Inferior parietal cortex (tissue), 1 donor: ENCODE measurements around the gene PLA1A.
"Not testable (repeated sequence)": the region's sequence is repeated elsewhere in the genome, so short reads cannot be mapped to it uniquely, and the experiment has no call there.

ENCODE experiments used
- DNase-seq: peaks from one replicate; pipeline ENCODE4 v3.0.0-alpha.2; 2016; ENCODE audit errors: extremely low spot score

Gene PLA1A

DNA sequence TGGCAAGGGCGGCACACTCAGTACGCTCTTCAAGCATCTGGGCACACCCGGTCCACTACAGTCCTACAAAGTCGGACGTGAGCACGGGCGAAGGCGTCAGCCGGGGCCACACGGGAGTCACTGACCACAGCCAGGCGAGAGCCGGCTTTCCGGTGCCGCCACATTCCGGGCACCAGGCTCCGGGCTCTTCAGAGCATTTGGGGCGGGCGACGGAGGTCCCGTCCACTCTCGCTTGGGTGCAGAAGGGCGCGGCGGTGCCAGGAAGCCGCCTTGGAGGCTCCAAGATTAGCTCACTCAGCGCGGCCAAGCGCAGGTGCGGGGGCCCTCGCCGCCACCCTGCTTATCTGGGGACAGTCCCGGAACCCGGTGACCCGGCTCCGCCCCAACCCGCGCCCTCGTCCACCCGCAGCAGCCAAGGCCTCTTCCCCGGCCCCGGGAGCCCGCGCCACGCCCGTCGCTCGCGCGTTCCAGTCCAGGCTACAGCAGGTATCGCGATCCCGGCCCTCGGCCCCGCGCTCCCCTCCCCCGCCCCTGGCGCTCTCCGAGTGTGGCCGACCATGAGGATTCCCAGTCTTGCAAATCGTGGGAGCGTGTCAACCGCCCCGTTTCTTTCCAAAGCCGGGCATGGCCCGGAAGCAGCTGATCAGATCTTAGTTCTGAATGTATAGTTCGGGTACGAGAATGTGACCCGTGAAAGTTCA, 18.2 kb upstream of the PLA1A start, which contains the start of gene ADPRH:
ADPRH (plus strand) TSS at position 127 of the 701 bp plus-strand sequence. CDS start 2,678 bp downstream, outside the sequence.
- no peak for DNase-seq

DNA sequence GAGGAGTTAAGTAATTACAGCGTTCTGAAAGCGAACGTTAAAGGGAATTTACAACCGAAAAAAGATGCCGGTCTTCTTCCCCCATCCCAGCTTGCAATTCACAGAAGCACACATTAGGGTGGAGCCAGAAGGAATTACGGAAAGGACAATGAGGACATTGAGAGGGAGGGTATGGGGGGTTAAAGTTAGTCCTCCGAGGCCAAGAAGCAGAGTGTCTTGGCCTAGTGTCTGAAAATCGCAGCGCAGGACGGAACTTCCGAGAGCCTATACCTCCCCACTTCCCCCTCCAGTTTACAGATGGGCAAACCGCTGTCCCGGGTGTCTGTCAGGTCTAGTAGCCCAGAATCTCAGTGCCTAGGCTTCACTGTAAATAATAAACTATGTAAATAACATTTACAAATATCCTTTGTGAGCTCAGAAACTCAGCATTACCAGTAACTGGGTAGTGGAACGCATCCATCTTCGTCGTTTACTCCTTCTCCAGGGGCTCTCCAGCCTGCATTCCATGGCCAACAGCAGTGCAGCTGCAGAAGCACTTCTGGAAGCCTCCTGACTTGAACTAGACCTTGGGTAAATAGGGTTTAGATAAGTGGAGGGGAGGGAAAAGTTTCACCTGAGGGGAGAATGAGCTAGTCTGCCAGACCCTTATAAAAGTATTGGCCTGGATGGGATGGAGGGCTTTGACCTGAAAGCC, 17.5 kb upstream of the PLA1A start:
- no peak for DNase-seq

DNA sequence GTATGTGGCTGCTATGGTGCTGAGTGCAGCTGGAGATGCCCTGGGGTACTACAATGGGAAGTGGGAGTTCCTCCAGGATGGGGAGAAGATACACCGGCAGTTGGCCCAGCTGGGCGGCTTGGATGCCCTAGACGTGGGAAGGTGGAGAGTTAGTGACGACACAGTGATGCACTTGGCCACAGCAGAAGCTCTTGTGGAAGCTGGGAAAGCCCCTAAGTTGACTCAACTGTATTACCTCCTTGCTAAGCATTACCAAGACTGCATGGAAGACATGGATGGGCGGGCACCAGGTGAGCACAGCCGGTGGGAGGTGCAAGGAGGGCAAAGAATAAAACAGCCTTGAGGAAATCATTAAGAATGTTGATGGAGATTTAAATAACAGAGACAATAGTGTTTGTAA, 15.5 kb upstream of the PLA1A start:
- DNase-seq: no peak

DNA sequence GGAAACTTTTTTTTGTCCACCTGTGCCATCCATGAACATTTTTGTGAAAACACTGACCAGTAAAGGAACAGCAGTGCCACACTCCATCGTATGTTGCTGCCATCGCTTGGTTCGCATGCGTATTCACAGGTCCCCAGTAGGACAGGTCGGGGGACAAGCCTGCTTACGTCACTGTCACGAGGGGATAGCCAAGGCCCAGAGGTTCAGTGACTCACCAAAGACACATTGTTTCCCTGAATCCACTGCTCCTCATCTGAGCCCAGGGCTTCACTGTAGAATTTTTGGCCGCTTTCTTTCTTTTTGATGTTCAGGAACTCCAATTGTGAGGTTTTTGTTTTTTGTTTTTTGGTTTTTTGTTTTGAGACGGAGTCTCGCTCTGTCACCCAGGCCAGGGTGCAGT, 12.5 kb upstream of the PLA1A start:
- no peak for DNase-seq

DNA sequence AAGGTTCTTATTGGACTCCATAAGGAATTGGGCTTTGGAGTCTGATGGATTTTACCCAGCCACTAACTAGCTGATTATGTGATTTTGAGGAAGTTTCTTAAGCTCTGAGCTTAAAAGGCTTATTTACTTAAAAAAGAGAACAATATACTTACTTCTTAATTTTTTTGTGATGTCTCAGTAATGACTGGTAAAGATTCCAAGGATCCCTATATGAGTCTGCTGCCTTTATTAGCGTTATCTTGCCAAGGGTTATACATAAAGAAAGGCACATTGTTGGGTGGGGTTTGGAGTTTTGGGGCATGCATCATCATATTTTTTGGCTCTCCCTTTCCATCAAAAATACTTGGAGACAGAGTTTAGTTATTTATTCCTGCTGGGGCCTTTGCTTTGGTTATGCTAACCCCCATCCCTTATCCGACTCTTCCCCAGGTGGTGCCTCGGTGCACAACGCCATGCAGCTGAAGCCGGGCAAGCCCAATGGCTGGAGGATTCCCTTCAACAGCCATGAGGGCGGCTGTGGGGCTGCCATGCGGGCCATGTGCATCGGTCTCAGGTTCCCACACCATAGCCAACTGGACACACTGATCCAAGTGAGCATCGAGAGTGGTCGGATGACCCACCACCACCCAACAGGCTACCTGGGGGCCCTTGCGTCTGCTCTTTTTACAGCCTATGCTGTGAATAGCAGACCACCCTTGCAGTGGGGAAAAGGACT, 11.7 kb upstream of the PLA1A start:
- DNase-seq: no peak

DNA sequence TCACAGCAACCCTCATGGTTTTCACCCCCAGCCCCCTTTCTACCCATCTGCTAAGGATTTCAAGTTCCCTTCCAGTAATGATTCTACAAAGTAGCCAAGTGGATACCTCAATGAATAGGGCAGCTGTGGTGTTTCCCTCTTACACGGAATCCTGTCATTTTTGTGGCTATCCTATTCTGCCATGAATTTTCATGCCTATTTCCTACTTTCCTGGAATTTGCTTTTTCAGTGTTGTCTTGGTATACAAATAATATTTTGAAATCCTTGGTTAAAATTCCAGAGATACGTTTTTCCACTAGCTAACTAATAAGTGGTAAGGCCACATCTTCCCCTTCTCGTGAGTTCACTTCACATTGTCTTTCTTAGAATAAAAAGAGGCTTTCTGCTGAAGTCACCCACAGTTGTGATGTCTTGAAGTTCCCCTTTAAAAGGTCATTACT, 10.9 kb upstream of the PLA1A start:
- no peak for DNase-seq

DNA sequence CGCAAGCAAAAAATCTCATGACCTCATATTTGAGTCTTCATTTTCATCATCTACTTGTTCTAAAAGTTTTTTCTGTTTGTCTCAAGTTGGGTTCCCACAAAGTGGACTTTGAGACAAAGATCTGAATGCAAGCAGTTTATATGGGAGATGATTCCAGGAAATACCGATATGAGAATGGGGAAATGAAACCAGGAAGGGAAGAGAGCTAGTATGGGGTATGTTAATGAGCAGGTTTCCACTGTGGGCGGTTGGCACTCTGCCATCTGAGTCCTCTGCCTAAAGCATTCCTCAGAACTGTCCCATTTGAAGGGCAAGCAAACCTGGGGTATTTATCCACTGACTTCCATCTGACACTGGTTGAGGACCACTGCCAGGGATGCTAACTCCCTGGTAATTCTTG, 9.6 kb upstream of the PLA1A start:
- no peak for DNase-seq

DNA sequence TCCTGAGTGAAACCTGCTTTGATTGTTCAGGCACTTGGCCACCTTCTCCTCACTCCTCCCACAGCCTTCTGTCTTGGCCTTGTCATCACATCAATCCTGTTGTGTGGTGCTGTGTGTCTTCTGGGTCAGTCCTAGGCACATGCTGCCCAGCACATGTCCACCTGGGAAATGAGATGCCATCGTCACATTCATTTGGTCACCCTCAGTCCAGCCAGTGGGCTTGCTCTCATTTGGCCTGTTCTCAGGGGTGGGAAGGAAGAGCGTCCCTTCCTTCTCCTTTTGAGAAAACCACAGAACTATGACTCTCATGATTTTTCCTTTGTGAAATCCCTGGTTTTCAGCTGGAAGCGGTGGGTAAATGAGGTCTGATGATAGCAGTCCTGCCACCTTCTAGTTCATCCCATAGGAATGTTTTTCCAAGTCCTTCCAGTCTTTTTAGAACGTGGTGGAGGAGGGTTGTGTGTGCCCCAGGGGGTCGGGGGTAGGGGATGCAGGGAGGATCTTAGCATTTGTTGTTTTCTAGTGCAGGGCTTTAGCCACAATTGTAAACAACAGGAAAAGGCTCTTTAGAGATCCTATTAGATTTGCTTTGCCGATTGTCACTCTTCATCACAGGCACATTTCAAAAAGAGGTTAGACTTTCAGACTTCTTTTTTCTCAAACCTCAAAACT, 8.4 kb upstream of the PLA1A start:
- DNase-seq: no peak

DNA sequence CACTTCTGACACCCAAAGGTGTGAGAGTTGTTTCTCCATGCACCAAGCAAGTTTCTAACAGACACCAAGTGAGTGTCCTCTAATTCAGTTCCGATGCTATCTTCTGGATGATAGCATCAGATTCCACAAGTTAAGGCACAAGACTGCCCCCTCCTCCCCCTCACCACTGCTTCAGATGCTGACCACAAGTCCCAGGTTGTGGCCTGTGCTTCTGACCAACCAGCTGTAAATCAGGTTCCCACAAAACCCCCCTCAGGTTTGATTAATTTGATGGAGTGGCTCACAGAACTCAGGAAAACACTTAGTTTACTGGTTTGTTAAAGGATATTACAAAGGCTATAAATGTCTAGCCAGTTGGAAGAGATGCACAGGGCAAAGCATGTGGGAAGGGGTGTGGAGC, 7.0 kb upstream of the PLA1A start:
- no peak for DNase-seq

DNA sequence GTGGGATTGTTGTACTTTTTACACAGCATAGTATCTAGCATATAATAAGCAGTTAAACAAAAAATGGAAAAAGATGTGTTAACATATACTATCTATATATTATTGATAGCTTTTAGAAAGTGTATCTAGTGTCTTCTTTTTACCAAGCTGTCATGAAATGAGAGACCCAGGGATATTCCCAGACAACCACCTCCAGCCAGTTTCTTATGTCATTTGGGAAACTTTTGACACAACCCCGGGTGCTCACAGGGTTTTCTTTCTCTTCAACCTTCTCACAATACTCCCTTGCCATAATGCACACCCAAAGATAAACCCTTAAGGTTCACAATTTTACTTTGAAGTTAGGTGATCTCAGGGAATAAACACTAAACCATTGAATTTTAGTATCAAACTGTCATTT, 4.8 kb upstream of the PLA1A start:
- no peak for DNase-seq

DNA sequence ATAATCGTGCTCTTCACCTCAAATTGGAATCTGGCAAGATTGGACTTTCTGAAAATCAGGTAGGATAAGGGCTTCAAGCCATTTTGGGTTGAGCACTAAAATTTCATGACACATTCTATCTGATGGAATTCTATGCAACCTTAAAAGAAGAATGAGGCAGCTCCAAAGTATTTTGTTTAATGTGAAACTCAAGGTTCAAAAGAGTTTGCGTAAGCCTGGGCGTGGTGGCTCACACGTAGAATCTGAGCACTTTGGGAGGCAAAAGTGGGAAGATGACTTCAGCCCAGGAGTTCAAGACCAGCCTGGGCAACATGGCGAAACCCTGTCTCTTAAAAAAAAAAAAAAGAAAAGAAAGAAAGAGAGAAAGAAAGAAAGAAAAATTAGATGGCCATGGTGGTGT, 3.6 kb upstream of the PLA1A start:
- DNase-seq: no peak

DNA sequence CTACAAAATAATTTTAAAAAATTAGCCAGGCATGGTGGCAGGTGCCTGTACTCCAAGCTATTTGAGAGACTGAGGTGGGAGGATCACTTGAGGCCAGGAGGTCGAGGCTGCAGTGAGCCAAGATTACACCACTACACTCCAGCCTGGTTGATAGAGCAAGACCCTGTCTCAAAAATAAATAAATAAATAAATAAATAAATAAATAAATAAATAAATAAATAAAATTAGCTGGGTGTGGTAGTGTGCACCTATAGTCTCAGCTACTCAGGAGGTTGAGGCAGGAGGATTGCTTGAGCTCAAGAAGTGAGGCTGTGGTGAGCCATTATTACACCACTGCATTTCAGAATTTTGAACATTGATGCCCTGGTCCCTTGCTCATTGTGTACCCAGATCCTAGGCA, 2.8 kb upstream of the PLA1A start:
- not testable (repeated sequence) for DNase-seq

DNA sequence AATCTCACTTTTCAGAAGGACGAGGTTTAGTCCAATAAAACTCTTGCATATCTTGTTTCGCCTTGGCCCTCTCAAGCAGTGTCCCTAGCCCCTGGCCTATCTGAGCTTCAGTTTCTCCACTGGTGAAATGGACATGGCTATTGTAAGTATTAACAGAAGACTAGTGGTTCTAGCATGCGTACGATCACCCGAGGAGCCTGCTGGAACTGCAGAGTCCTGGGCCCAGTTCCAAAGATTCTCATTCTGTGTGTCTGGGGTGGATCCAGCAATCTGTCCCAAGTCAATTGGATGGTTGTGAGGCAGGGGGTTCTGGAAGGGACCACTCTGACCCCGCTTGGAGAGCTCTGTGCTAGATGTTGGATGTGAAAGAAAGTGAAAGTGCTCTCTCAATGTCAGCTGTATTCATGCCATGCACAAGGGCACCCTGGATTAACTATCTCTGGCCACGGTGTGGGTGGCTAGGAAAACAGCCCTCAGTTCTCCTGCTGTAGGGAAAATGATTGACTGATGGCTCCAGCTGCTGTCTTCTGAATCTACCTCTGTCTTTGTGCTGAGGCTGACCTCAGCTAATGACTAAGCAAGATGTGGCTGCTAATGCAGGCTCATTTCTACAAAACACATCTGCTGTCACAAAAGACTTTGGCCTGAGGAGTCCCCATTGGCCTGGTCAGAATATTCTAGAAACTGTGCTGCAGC, 1.9 kb upstream of the PLA1A start:
- no peak for DNase-seq

DNA sequence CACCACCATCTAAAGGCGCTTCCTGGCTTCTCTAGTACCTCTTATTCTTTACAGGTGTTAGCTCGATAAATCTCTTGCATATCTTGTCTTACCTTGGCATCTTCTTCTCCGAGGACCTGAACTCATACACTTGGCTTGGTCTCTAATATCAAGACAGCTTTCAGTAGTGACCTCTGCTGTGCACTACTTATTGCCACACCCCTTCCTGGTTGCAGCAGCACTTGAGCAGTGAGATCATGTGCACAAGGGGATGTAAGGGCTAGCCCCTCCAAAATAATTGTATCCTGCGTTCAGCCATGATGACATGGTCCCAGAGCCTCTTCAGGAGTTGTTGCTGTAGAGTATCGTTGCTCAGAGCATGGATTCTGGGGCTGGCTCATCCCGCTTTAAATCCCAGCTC, 1.3 kb upstream of the PLA1A start:
- DNase-seq: no peak

DNA sequence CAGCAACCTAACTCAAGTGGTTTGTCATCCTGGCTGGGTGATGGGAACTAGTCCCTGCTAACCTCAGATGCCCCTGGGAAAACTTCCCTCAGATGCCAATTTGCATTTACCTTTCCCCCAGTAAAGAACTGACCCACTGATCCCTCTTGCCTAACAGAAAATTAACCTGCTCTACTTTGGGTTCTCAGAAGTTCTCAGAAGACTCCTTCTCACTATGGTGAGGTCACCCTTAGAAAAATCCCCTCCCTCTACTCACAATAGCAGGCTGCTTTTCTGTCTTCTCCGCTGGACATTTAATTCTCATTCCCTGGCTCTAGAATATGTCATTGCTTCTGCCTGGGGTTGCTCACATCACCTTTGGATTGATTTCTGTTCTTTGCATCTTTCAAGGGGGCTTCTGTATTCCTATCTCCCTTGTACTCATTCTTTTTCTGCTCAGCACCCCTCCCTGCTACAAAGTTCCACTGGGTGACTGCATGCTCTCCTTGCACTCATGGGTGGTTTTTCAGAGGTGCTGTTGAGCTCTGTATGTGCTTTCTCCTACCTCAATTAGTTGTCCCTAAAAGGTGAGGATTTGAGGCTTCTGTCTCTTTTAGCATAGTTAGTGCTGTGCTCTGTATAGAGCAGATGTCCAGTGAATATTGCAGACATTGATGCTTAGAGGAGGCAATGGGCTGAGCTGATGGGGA, 869 bp downstream of the PLA1A start:
- no peak for DNase-seq

DNA sequence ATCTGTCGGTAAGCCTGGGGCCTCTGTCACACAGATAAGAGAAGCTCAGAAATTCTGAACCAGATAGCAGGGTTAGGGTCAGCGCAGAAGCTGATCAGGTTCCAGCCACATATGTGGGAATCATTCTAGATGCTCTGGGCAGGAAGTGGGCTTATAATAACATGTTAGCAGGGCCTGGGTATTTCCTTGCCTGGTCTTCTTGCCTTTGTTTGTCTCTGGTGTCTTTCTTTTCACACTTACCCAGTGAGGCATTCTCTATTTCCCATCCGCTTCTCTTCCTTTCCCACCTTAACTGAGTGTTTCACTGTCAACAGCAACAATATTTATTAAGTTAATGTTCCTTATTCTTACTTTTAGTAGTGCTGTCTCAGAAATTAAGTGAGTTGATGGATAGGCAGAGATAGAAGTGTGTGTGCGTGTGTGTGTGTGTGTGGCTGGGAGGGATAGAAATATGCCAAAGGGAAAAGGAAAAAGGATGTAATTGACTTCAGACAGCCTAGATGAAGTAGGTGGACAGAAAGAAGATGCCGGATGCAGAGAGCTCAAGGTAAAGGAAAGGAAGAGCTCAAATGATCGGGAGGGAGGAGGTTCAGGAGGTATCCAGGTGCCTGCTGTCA, 2.0 kb downstream of the PLA1A start:
- DNase-seq: no peak

DNA sequence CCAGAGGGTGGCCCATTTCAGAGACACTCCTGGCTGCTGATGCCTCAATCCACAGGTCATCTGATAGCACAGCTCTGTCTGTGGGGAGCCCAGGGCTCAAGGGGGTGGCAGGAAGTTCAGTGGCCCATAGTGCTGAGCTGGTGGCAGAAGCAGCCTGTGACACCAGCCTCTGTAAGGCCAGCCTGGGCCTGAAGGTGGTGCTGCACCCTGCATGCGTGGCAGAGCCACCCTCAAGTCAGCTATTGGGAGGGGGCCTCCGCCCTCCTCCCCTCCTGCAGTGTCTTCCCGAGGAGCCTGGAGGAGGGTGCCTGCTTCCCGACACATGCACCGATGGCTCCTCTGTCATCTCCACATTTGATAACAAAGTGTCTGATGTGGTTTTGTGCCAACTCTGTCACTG, 3.0 kb downstream of the PLA1A start:
- no peak for DNase-seq

DNA sequence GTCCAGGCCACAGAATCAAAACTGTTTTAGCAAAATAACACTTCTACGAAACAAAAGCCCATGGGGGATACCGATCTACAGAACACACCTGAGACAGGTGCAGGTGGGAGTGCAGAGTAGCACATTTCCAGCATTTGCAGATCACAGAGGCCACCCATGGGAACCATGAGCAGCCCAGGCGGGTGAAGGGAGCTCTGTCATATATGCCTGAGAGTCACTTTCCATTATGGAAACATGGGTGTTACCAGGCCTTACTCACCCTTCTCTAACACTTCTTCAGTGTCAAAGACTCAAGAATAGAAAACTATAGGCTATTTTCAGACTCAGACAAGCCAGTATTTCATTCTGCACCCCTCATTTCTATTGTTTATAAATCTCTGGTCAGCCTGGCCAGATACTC, 3.5 kb downstream of the PLA1A start:
- DNase-seq: no peak

DNA sequence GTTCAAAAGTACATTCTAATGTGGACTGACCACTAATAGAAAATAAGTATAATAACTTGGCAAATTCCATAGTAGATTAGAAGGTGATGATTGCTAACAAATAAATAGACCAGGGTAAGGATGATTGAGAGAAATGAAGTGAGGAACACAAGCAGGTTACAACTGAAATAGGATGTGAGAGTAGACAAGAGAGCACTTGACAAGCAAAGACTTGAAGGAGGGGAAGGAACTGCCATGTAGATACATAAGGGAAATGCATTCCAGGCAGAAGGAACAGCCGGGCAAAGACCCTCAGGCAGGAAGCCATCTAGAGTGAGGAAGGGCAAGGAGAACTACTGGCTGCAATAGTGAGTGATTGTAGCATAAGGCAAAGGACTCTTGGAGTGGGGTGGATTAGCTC, 5.0 kb downstream of the PLA1A start:
- DNase-seq: no peak

DNA sequence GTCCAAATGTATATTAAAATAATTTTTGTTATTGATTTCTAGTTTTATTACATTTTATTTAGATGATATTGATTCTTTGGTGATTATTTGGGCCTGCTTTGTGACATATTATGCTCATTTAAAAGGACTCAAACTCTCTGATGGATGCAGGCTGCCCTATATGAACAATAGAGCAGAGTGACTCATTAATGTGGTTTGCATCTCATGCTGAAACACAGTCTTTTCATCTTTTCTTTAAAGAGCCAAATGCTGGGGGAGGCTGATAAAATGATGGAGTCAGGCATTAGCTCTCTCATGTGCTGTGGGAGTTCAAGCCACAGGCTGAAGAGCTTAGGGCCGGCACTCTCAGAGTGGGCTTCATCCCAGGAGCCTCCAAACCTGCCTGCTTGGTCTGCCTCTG, 7.2 kb downstream of the PLA1A start:
- DNase-seq: no peak
